ENCODE results near the gene GRHL1.

GRHL1 gene

GRCh38 chr2:10047616-10048500, 96.4 kb downstream of the GRHL1 start:
- no peak for TF ChIP-seq POLR2AphosphoS5 (IDR thresholded peaks at IDR 0.05; ENCODE audit: low read depth, low read length)
- TF ChIP-seq TAF1 (IDR thresholded peaks at IDR 0.05; ENCODE audit: borderline replicate concordance, insufficient read depth, low read length): no peak
- no peak for TF ChIP-seq FOXP2 (optimal IDR thresholded peaks at IDR 0.05; ENCODE audit: borderline replicate concordance, extremely low read depth, extremely low read length, insufficient read depth)
- TF ChIP-seq SIN3A (IDR thresholded peaks at IDR 0.05; ENCODE audit: borderline replicate concordance, insufficient read depth, low read length): no peak

- TF ChIP-seq REST (IDR thresholded peaks at IDR 0.05; ENCODE audit: insufficient read depth in 1 of 2, low read depth in 2 of 2, low read length in 2 of 2) (no peak), POLR2AphosphoS5 (IDR thresholded peaks at IDR 0.05; ENCODE audit: low read depth, low read length) (no peak), SIN3A (IDR thresholded peaks at IDR 0.05; ENCODE audit: borderline replicate concordance, insufficient read depth, low read length) (no peak), FOXP2 (optimal IDR thresholded peaks at IDR 0.05; ENCODE audit: borderline replicate concordance, extremely low read depth, extremely low read length, insufficient read depth) (no peak), TAF1 (IDR thresholded peaks at IDR 0.05; ENCODE audit: borderline replicate concordance, insufficient read depth, low read length) (no peak)
These were observed 97.1 kb downstream of the GRHL1 start for GRCh38 chr2:10048501-10049171.
